Measurements from ENCODE around the gene HESX1. TPM values are rescaled to one million over a fixed set of nuclear protein-coding genes. Genes with fewer than 3 reads are reported as not detected.

HESX1 gene
- total and polyA plus RNA-seq, 9 of the 15 experiments (the other 6 are each of a cell fraction or from before 2014, with no cell fraction given) = 0.16 to 1.2 (median 0.76) TPM

GRCh38 chr3:57168151-57168550 lies 31.6 kb downstream of the HESX1 start:
- ChIA-PET CTCF (ENCODE audit: low intra/inter-chr PET ratio) (no interaction called here), POLR2A (no interaction called here)
- Histone ChIP-seq H3K4me2 (ENCODE audit: insufficient read depth, low read length) (no peak overlapping the region), H3K4me3 (no peak overlapping the region), H3K36me3 (ENCODE audit: control insufficient read depth, insufficient read depth, low read length) (no peaks in the 10 kb centered on the region), H3K4me1 (replicated peaks in 1 of 2; ENCODE audit: control insufficient read depth in 2 of 2, insufficient read depth in 2 of 2, low read length in 2 of 2) (peaks cover 0 to 21% of the 10 kb centered on the region in 2 experiments; a peak in 2 of 5 replicates), H3K9me3 (replicated peaks; ENCODE audit: control insufficient read depth, insufficient read depth, low read depth, low read length) (no peaks in the 10 kb centered on the region), H3K9ac (ENCODE audit: insufficient read depth in 1 of 2, low read depth in 2 of 2, low read length in 2 of 2) (no peak overlapping the region), H4K20me1 (replicated peaks; ENCODE audit: control insufficient read depth, insufficient read depth, low read length) (no peaks in the 10 kb centered on the region), H3K79me2 (ENCODE audit: control insufficient read depth, insufficient read depth, low read length) (no peaks in the 10 kb centered on the region), H2AFZ (ENCODE audit: low read depth, low read length) (no peak overlapping the region), H3K27me3 (ENCODE audit: control insufficient read depth in 2 of 2, insufficient read depth in 2 of 2, low read length in 2 of 2) (peaks cover 10 to 21% of the 10 kb centered on the region in 2 experiments), H3K9me1 (ENCODE audit: control insufficient read depth, insufficient read depth, low read length) (no peaks in the 10 kb centered on the region), H3K27ac (ENCODE audit: extremely low read depth, low read depth, low read length) (no peak overlapping the region)
- no peak for TF ChIP-seq SNIP1 (IDR thresholded peaks at IDR 0.05; ENCODE audit: low read depth)
- no peak for TF ChIP-seq CBX8 (IDR thresholded peaks at IDR 0.05; ENCODE audit: borderline replicate concordance, extremely low read depth, low read depth, low read length, poor library complexity, severe bottlenecking)
- no peak for TF ChIP-seq FOXJ2 (tag; IDR thresholded peaks at IDR 0.05)
- TF ChIP-seq, protein P1, sequence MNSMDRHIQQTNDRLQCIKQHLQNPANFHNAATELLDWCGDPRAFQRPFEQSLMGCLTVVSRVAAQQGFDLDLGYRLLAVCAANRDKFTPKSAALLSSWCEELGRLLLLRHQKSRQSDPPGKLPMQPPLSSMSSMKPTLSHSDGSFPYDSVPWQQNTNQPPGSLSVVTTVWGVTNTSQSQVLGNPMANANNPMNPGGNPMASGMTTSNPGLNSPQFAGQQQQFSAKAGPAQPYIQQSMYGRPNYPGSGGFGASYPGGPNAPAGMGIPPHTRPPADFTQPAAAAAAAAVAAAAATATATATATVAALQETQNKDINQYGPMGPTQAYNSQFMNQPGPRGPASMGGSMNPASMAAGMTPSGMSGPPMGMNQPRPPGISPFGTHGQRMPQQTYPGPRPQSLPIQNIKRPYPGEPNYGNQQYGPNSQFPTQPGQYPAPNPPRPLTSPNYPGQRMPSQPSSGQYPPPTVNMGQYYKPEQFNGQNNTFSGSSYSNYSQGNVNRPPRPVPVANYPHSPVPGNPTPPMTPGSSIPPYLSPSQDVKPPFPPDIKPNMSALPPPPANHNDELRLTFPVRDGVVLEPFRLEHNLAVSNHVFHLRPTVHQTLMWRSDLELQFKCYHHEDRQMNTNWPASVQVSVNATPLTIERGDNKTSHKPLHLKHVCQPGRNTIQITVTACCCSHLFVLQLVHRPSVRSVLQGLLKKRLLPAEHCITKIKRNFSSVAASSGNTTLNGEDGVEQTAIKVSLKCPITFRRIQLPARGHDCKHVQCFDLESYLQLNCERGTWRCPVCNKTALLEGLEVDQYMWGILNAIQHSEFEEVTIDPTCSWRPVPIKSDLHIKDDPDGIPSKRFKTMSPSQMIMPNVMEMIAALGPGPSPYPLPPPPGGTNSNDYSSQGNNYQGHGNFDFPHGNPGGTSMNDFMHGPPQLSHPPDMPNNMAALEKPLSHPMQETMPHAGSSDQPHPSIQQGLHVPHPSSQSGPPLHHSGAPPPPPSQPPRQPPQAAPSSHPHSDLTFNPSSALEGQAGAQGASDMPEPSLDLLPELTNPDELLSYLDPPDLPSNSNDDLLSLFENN (IDR thresholded peaks at IDR 0.05; ENCODE audit: low read depth in 2 of 2, low read length in 2 of 2) = no peak
- no peak for TF ChIP-seq HMG20B (CRISPR knock-in tag; IDR thresholded peaks at IDR 0.05)
- TF ChIP-seq, protein P2, sequence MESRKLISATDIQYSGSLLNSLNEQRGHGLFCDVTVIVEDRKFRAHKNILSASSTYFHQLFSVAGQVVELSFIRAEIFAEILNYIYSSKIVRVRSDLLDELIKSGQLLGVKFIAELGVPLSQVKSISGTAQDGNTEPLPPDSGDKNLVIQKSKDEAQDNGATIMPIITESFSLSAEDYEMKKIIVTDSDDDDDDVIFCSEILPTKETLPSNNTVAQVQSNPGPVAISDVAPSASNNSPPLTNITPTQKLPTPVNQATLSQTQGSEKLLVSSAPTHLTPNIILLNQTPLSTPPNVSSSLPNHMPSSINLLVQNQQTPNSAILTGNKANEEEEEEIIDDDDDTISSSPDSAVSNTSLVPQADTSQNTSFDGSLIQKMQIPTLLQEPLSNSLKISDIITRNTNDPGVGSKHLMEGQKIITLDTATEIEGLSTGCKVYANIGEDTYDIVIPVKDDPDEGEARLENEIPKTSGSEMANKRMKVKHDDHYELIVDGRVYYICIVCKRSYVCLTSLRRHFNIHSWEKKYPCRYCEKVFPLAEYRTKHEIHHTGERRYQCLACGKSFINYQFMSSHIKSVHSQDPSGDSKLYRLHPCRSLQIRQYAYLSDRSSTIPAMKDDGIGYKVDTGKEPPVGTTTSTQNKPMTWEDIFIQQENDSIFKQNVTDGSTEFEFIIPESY (CRISPR knock-in tag; IDR thresholded peaks at IDR 0.05) = no peak
- TF ChIP-seq EGR1 (conservative IDR thresholded peaks at IDR 0.05) = no peak
- DNase-seq (ENCODE audit: extremely low read depth in 1 of 4, low spot score in 3 of 4) (no peak), ATAC-seq (no peak), FAIRE-seq (no peak)
- 4% methylated on average over 2 of the region's 2 CpGs for WGBS (ENCODE audit: insufficient coverage, low coverage, missing lambda C conversion rate)
- no TSS peak for BruUV-seq (replicated peaks)
- in situ Hi-C loops (cut with MboI) = no loop called here
- intact Hi-C loops (cut with micrococcal nuclease) = loop anchor here (5.0 to 10.0 kb wide), 2 partner anchors 66 to 173 kb away; no protein-coding TSS in a partner anchor
